Gastroesophageal sphincter (tissue), 3 donors: ENCODE results near the gene SMARCC1.
"Not testable (repeated sequence)": the region's sequence is repeated elsewhere in the genome, so short reads cannot be mapped to it uniquely, and the experiment has no call there.

Source experiments
- EP300 ChIP-seq: sonication (generic); formaldehyde crosslinking; IDR thresholded peaks from one replicate; pipeline ENCODE4 v1.6.1; 2017; ENCODE audit warnings: antibody characterized with exemption, mild to moderate bottlenecking
- POLR2A ChIP-seq, 2 donors: fragments of 450-650 bp; IDR thresholded peaks; one replicate each; pipeline ENCODE4 v1.6.1; 2017; ENCODE audit warnings: antibody characterized with exemption in 2 of 2, mild to moderate bottlenecking in 2 of 2, moderate library complexity in 1 of 2
- POLR2AphosphoS5 ChIP-seq: sonication (generic); formaldehyde crosslinking; IDR thresholded peaks from one replicate; pipeline ENCODE4 v1.6.1; 2017; ENCODE audit warnings: antibody characterized with exemption
- TF ChIP-seq, protein P1 (sequence below), 4 experiments: fragments of 200-600 bp in 2 of 4; fragments of 450-650 bp in 2 of 4; sonication (generic) in 1 of 4; IDR thresholded peaks; one replicate each; pipeline ENCODE4 v1.5.1; 2017 to 2019; ENCODE audit warnings: antibody characterized with exemption in 4 of 4, mild to moderate bottlenecking in 2 of 4, moderate library complexity in 2 of 4

DNA sequence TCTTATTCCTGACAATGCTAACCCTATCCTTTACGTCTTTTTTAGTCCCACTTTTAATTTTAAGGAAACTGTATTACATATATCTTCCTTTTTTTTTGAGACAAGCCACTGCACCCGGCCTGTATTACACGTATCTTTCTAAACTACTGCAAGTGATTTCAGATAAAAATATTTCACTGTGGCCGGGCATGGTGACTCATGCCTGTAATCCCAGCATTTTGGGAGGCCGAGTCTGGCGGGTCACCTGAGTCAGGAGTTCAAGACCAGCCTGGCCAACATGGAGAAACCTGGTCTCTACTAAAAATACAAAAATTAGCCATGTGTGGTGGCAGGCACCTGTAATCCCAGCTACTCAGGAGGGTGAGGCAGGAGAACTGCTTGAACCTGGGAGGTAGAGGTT is 38.3 kb downstream of the SMARCC1 start:
- TF ChIP-seq POLR2A (IDR thresholded peaks at IDR 0.05); POLR2AphosphoS5; EP300: not testable (repeated sequence)
- TF ChIP-seq, protein P1, sequence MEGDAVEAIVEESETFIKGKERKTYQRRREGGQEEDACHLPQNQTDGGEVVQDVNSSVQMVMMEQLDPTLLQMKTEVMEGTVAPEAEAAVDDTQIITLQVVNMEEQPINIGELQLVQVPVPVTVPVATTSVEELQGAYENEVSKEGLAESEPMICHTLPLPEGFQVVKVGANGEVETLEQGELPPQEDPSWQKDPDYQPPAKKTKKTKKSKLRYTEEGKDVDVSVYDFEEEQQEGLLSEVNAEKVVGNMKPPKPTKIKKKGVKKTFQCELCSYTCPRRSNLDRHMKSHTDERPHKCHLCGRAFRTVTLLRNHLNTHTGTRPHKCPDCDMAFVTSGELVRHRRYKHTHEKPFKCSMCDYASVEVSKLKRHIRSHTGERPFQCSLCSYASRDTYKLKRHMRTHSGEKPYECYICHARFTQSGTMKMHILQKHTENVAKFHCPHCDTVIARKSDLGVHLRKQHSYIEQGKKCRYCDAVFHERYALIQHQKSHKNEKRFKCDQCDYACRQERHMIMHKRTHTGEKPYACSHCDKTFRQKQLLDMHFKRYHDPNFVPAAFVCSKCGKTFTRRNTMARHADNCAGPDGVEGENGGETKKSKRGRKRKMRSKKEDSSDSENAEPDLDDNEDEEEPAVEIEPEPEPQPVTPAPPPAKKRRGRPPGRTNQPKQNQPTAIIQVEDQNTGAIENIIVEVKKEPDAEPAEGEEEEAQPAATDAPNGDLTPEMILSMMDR (IDR thresholded peaks at IDR 0.05): not testable (repeated sequence)
